HG03108 (cell line): ENCODE measurements around the gene MOV10.
"Not testable (repeated sequence)": the region's sequence is repeated elsewhere in the genome, so short reads cannot be mapped to it uniquely, and the experiment has no call there.

Experiments used
- ATAC-seq: cut with Tn5 transposase; IDR thresholded peaks from one replicate; pipeline ENCODE4 v1.9.1; 2021; ENCODE audit warnings: moderate library complexity; ENCODE audit not compliant: unreplicated experiment

Gene MOV10

DNA sequence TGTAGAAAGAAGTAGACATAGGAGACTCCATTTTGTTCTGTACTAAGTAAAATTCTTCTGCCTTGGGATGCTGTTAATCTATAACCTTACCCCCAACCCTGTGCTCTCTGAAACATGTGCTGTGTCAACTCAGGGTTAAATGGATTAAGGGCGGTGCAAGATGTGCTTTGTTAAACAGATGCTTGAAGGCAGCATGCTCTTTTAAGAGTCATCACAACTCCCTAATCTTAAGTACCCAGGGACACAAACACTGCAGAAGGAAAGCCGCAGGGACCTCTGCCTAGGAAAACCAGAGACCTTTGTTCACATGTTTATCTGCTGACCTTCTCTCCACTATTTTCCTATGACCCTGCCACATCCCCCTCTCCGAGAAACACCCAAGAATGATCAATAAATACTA, 54.6 kb downstream of the MOV10 start:
- not testable (repeated sequence) for ATAC-seq

DNA sequence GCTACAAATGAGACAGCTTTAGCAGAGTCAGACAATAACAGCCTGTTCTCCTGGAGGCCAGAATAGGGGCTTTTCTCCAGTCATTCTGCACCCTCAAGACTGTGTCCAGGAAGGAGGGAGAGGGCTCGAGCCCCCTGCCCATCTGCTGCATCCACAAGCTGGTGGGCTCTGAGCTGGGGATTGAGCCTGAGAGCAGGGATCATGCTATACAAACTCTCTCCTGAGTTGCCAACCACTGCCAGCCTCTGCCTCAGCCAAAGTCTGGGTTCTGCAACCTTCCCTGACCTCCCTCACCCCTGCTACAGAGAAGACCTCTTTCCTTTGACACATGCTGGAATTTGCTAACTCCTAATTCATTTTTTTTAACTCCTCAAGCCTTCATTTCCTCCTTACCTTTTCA, 55.5 kb downstream of the MOV10 start:
- no peak for ATAC-seq

DNA sequence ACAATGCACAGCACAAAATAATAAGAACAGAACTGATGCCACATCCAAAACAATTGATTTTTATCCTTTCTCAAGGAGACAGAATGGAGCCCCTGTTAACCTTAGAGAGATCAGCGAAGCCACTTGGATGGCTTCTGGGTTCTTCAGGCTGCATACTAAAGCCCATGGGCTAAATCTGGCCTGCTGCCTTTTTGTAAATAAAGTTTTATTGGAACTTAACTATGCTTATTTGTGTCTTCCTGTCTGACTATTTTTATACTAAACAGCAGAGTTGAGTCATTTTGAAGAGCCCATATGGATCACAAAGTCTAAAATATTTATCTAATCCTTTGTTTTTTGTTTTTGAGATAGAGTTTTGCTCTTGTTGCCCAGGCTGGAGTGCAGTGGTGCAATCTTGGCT, 57.0 kb downstream of the MOV10 start:
- no peak for ATAC-seq

DNA sequence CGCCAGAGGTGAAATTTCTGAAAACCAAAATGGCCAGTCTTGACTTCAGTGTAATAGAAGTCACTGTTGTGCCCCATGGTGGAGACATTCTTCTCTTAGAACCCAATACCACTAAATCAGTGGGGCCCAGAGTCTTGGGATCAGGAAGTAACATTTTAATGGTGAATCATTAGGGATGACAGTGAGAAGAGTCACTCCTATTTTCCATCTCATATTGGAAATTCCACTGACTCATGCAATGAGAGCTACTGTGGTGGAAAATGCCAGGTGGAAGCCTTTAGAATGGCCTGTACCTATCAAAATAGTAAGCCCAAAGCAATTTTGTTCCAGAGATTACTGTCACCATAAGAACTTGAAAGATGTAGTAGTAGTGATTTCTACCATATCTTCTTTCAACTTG, 61.3 kb downstream of the MOV10 start:
- ATAC-seq: no peak

DNA sequence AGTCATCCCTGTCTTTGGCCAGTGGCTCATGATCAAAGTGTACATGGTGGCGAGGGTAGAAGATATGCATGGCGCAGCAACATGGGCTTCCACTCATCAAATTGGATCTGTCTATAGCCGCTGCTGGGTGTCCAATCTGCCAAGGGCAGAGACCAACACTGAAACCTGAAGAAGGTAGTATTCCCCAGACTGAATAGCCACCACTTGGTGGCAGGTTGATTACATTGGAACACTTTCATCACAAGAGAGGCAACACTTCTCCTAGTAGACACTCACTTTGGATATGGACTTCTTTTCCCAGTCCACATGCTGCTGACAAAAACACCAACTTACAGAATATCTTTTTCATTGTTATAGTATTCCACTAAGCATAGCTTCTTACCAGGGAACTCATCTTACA, 63.1 kb downstream of the MOV10 start:
- no peak for ATAC-seq

DNA sequence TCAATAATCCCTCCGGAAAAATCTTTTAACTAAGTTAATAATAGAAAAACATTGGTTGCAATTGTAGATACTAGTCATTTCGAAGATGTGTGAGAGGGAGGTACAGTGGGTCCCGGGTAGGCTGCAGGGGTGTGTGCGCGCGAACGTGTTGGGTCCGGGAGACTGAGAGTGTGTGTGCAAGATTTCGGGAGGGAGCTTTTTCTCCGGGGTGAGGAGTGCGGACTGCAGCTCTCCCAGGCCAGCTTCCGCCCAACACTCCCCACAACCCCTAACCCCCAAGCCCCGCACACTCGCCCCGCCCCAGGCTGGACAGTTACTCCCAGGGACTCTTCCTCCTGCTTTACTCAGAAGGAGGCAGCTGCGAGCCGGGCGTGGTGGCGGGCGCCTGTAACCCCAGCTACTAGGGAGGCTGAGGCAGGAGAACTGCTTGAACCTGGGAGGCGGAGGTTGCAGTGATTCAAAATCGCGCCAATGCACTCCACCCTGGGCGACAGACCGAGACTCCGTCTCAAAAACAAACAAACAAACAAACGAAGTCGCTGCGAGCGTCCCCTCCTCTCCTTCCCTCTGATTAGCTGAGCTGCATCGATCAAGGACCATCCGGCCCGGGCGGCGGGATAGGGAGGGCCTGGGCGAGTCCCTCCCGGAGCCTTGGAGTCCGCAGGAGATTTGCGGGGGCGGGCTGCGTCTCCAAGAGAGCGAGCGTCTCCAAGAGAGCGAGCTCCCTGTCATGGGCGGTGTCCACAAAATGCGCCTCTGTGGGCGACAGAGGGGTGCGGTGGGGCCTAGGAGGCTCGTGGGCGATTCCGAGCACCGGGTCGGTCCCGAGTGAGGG, 68.9 kb downstream of the MOV10 start:
- ATAC-seq: no peak

DNA sequence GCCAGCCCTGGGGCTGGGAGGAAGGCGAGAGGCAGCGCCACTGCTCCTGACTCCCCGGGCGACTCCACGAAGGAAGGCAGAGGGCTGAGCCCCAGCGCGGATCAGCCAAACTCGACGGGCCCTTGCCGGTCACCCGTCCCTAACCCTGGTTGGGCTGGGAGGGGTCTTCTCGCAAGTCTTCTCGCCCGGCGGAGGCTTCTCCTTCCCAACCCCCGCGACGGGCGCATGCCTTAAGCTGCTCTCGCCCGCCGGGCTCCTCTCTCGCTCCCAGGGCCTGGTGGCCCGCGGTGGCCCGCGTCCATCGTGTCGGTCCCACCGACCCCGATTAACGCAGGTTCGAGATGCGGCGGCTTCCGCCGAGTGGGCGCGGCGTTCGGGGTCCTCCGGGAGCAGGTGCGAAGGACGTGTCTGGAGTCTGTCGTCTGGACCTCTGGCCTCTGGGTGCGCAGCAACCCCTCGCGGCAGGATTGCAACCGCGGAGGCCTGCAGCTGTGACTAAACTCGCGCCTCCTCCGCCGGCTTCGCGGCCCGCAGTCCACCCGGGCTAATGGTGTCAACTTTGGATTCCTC, 69.6 kb downstream of the MOV10 start:
- ATAC-seq: no peak

DNA sequence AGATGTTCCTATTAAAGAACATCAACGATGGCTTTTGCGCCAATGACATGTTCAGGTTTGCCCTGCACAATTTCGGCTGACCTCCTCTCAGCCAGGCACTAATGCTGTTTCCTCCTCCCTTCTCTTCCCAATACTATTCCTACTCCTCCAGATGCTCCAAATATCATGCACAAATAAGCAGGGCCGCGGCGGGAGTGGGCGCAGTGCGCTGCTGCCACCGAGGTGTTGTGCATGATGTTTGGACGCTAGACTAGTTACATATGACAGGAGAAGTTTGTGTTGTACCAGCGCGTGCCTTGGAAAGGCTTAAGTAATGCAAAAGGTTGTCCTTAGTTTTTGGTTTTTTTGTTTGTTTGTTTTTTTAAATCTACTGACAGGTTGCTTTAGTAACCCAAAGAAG, 73.9 kb downstream of the MOV10 start:
- ATAC-seq: no peak
